ENCODE results near the gene PKNOX2.

PKNOX2 gene

DNA sequence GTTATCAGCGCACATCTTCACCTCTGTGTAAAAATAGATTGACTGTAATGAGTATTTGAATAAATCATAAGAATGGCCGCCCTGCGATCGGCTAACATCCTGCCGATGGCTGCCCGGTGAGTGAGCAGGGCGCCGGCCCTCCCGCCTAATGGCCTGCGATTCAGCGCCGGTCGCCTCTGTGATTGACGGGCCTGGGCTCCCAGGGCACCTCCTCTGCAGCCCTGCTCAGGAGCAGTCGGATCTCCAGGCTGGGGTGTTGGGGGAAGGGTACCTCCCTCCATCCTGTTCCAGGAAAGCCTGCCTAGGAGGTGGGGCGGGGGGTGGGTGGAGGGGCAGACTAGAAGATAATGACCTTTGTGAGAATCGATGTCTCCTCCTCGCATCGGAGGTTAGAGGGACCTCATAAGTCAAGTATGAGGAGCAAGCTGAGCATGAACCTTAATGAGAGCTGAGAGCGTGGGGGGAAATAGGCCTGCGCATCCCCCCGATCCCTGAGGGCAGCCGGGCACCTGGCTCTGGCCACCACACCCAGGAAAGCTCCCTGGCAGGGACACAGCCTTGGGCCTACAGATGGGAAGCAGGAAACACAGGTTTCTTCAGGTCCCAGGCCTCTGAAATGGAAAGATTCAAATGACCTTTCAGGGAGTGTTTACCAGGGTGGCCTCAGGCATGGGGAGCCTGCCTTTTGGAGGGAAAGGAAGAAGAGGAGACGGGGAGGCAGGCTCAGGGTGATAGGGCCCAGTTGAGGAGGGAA is 71.7 kb downstream of the PKNOX2 start:
- no peak for DNase-seq (ENCODE audit: low read depth)

DNA sequence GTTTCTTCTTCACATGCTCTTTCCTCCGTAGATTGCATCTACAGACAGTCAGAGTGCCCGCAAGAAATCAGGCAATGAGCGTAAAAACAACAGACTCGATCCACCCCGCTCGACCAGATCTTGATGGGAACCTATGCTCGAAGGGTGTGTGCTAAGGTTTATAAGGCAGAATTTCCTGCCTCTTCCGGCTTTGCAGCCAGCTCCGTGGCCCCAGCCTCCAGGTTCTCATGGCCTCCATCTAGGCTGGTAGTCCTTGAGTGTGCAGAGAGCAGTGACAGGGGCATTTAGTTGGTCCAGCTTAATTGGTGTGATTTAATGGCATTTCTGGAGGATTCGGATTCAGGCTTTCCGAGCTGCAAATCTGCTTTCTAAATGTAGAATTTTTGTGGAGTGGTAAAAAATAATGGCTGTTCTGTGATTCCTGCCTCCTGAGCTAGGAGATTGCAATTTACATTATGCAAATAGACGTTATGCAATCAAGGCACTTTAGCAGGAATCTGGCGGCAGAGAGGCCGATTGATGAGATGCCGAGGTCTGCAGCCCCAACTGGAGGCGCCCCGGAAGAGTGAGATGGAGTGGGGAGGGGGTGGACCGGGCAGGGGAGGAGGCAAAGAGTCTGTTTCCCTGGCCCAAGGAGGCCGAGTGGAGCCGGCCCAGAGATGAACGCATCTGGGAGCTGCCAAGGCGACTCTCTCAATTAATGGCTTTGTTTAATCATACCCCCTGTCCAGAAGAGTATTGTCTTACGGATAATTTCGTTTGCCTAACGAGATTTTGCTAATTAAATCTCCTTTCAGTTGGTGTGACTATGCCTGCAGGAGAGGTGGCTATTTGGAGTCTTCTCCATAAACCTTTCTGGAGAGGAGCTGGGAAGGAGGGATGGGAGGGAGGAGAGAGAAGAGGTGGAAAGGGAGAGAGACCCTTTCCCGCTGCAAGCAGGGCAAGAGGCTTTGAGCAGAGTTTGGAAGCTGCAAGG is 75.3 kb downstream of the PKNOX2 start:
- no peak for DNase-seq (ENCODE audit: low read depth)

DNA sequence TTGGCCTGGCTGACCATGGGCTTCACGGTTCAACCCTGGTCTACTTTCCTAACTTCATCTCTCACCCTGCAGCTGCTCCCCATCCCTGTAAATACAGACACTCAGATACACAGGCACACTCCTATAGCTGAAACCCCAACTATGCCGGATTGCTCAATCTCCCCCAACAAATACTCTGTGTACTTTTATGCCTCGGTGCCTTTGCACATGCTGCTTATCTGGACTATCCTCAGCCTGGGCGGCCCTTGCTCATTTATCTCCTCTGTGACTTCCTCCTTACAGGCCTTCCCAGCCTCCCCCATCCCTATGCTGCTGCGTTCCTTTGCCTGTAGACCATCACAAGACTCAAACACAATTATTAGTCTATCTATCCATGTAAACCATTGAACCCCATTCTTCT is 76.6 kb downstream of the PKNOX2 start:
- DNase-seq (ENCODE audit: low read depth), result no peak

DNA sequence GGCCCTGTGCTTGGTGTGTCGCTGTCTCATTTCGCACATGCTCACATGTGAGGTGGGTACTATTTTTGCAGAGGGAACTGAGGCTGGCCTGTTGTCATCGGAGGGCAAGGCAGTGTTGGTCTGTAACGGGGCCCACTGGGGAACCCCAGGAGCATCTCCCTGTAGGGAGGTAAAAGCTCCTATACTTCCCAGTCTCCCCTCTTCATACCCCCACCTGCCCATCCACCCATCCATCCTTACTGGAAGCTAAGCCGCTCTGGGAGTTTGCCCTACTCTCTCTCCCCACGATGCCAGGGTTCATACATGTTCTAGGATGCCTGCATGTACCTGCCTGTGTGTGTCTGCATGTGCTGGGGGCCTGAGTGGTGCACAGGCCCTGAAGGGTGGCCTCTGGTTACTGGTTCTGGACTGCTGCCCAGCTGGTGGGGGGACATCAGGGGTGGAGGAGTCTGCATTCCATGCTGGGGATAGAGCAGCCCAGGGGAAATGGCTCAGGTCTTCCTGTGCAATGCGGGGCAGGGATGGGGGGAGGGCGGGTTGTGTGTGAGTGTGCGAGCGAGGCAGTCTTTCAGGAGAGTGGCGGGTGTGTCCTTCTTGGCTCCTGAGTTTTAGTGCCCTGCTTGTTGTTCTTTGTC is 77.7 kb downstream of the PKNOX2 start:
- no peak for DNase-seq (ENCODE audit: low read depth)

DNA sequence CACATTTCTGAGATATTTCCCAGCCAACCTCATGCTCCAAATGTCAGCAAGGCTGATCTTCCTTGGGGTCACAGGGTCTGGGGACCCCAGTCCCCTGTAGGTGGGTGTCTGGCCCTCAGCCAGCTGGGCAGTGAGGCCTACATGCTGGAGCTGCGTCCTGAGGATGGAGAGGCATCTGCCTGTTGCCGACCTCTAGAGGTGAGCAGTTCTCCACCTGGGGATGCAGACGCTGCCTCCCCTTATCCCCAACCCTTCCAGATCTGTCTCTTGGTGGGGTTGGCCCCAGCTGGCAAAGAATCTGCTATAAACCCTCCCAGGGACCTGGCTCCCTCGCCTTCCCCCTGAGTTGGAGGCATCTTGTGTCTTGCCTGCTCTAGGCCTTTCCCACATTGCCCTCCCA is 79.6 kb downstream of the PKNOX2 start:
- DNase-seq (ENCODE audit: low read depth), result no peak

DNA sequence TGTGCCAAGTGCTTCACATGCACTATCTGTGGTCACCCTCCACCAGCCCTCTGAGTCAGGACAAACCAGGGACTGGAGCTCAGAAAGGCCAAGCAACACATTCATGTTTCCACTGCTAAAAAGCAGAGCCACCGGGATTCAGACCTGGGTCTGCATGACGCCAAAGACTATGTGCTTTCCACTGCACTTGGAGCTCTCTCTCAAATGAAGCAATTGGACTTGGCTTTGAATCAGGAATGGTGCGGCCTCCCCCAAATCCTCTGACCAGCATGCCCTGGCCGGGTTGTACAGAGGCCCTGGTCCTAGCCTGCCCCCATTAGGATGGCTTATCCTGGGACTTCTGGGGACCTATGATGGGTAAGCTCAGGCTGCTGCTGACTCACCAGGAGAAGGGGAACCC is 80.7 kb downstream of the PKNOX2 start:
- DNase-seq (ENCODE audit: low read depth), result no peak

DNA sequence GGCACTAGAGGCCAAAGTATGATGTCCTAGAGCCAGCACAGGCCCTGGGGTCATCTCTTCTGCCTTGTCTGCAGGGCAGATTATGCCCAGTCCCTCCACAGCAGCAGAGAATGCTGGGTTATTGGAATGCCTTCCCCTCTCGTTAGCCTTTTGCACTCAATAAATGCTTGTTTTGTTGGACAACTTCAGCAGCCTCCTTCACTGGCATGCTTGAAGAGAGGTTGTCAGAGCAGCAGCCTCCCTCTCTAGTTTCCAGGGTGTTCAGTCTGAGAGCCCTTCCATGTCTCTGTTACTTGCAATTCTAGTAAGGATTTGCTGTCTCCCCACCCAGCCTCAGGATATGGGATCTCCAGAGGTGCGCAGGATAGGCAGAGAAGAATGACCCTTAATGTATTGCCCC is 82.9 kb downstream of the PKNOX2 start:
- DNase-seq (ENCODE audit: low read depth), result no peak

DNA sequence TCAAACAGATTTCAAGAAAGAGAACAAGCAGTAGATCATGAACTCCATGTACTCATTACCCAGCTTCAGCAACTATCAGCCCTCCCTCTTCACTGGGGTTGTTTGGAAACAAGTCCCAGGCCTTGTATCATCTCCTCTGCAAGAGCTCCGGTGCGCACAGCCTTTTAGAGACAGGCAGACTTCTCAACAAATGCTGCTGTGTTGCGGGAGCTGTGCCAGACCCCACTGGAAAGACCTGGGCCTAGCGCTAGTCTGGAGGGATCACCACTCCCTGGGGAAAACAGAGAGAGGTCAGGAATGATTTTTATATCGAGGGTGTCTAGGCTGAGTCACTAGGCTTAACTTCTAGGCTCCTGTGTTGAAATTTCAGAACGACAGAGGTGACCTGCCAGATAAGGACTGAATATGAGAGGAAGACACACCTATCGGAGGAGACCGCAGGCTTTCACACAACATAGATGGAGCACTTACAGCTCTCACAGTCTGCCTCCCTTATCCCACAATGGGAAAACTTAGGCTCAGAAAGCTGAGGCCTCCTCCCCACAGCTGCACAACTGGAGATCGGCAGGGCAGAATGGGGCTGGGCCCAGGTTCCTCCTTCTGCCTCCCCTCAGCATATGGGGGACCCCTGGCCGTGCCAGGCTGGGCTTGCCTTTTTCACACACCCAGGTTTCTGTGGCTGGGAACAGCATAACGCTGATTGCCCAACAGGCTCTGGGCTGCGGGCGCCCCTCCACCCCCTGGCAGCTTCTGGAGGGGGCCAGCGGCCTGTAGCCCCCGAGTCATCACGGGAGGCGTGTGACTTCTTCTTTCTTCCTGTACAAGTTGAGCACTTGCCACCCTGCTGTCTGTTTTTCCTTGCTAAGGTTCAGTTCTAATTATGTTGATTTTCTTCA is 86.0 kb downstream of the PKNOX2 start:
- DNase-seq (ENCODE audit: low read depth), result no peak

DNA sequence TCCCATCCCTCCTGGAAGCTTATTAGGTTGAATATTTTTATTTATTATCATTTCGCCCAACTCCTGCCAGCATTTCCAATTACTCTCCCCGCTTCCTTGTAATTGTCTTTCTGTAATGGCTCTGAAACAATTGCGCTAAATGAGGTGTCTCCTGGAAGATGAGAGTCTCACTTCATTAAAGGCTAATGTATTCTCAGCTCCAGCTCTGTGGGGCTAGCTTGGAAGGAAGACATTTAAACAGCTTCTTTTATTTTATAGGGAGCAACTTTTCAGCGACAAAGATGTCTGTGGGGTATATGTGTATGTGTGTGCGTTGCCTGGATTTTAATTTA is 86.6 kb downstream of the PKNOX2 start:
- DNase-seq (ENCODE audit: low read depth), result no peak

DNA sequence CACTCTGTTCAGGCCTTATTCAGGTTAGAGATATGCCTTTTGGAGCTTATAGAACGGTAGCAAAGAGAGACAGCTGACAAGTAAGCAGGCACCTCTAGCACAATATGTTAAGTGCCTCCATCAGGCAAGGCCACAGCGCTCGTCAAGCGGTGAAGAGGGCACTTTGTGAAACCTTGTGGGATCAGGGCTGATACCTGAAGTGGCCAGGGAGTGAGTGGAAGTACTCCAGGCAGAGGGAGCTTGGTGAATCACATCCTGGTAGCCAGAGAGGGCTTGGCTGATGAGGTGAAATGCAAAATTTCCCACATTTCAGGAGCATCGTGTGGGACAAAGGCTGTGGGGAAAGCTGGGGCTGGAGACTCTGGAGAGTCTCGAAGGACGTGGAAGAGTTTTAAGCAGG is 87.4 kb downstream of the PKNOX2 start:
- DNase-seq (ENCODE audit: low read depth), result no peak

DNA sequence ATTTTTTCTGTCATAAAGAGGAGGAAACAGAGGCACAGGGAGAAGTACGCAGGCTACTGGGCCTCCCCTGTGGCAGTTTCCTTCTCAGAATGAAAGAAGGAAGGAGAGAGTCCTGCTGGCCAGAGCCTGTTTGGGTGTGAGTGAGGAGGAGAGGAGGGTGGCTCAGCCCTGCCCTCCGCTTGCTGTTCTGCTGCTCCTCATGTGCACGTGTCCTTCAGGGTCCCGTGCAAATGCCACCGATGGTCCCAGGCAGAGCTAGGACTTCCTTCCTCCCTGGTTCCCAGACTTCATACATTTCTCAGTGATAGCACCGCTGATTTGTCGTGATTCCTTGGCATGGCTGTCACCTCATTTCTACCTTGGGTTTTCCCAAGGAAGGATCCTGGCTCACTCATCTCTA is 88.7 kb downstream of the PKNOX2 start:
- DNase-seq (ENCODE audit: low read depth), result no peak

DNA sequence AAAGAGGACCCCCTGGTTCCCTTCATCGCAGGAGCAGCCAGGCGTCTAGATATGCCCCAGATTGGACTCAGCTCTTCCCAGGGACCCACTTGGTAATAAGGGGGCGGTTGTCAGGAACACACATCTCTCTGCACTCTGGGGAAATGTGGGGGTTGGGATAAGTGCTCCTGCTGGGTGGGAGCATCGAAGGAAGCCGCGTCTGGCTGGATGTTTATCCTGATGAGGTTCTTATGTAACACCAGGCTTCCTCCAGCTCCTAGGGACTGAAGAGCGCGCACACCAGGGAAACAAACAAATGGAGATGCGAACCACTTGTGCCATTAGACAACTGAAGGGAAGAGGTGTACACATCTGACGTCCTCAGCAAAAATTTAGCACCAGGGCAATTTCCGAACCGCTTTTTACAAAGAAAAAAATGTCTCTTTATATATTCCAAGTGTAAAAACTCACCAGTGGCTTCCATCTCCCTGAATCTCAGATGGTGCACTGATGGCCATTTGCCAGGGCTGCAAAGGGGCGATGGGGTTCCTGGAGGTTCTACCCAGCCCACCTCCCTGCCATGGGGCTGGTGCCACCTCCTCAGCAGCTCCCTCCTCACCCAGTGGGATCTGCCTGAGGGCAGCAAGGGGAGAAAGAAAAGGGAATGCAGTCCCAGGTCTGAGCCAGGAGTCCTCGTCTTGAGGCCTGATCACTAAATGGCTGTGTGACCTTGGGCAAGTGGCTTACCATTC is 89.4 kb downstream of the PKNOX2 start:
- DNase-seq (ENCODE audit: low read depth), result no peak

DNA sequence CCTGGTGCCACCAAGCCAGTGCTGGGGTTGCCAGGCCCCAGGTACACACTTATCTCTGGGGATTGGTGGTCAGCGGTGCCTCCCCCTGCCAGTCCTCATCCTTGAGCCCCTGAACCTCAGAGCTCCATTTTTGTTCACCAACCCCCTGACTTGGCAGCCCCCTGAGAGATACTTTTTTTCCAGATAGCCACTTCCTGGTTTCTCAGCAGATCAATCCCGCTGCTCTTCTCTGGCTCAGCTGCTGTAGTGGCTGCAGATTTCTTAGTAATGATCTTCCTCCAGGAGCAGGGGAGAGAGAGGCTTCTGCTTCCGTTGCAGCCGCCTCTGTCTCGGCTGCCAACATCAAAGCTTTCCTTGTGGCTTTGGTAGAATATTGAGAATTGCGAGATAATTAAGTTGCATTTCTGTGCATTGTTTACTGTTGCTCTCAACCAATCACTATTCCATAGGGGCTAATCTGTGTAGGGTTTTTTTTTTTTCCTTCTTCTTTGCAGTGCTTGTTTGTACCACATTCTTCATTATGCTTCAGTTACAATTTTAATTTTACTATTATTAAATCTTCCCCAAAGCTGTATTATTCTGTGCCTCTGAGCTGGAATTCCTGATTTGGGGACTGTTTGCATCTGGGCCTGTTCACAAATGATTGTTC is 92.1 kb downstream of the PKNOX2 start:
- DNase-seq (ENCODE audit: low read depth), result no peak

DNA sequence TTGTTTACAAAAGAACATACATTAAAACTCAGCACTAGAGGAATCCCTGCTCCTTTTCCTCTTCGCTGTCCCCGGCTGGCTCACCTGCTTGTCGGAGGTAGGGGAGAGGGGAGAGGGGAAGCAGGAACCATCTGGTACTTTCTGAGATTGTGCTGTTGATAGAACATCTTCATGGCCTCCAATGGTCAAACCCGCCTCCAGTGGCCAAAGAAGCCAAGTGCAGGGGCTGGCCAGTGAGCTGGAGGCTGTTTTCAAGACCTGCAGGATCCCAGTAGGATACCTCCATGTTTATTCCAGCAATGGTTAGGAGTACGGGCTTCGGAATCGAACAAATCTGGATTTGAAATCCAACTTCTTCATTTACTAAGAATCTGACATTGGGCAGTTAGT is 92.6 kb downstream of the PKNOX2 start:
- DNase-seq (ENCODE audit: low read depth), result no peak

DNA sequence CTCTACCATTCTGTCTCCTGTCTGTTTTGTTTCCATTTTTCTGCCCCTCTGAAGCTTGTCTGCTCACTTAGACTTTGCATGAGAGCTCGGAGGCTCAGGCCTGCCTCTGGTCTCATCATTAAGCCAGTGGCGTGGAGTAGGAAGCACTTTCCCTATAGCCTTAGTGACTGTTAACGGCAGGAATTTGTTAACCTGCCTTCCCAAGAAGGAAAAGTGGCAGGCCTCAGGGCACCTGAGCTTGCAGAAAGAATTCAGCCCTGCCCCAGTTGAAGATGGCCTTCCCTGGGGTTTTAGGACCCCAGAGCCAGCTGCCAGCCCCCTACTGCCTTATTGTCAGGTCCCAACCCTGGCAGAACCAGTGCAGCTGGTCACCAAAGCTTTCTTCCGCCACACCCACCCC is 93.2 kb downstream of the PKNOX2 start:
- DNase-seq (ENCODE audit: low read depth), result no peak

DNA sequence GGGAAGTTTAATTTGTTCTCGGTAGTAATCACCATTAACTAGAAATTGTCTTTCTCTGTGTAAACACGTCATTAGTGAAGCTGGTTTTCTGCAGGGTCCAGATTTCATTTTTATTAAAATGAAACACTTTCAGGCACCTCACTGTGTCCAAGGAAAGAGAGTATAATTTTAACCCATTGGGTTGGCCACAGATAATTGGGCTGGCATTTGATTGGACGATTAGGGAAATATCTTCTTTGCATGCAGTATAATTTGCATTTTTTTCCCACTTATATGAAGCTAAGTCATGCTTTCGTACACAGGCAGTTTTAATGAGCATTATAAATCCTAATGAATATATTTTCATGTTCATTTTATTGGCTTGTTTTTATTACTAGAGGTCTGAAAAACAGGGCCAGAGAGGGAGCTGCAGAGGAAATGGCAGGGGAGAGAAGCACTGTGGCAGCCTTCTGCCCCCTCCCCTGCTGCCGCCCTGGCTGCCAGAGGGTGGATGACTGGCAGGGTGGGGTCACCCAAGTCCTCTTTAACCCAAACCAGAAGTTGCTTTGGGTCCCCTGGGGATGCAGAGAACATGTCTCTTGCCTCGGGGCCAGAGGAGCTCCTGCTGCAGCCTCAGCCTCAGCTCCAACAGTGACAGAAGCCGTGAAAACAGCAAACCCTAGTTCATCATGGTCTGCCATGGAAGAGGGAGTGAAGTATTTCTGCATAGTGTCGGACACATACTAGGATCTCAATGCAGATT is 93.9 kb downstream of the PKNOX2 start:
- DNase-seq (ENCODE audit: low read depth), result no peak

DNA sequence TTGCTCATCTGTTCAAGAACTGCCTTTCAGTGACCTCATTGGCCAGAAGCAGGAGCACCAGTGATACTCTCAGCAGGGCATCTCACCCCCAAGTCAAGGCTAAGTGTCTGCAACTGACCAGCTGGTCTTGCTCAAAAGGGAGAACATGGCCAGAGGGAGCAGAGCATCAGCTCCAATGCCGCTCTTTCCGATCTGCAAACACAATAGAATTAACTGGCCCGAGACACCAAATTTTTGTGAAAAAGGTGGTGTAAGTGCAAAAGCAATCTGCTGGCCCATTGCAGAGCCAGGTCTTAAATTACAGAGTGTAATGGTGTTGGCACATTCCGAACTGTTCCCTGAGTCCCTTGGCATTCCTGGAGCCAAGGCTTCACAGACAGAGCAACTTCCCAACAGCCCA is 97.0 kb downstream of the PKNOX2 start:
- DNase-seq (ENCODE audit: low read depth), result no peak

DNA sequence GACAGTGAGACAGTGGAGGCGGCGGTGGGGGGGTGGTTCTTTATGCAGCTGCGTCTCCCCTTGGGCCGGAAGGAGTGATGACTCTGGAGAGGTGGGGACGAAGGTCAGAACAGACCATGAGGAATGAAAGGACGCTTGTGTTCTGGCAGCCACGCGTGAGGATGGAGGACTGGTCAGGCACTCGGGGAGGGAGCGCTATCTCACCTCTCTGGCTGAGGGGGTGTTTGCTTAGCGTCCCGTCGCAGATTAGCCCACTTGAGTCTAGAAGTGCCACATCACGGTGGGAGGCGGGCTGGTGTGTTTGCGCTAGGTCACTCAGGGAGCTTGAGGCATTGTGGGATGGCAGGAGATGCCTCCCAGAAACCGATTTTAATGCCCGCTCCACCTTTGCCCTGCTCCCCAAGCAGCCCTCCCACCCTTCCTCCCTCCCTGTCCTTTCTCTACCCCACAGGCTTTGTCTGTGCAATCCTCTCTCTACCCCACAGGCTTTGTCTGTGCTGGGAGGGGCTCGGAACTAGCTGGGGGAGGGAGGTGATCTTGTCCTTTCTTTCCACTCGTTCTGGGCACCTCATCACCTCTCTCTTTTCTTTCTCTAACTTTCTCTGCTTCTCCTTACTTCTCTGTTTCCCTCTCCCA is 97.8 kb downstream of the PKNOX2 start:
- DNase-seq (ENCODE audit: low read depth), result no peak

DNA sequence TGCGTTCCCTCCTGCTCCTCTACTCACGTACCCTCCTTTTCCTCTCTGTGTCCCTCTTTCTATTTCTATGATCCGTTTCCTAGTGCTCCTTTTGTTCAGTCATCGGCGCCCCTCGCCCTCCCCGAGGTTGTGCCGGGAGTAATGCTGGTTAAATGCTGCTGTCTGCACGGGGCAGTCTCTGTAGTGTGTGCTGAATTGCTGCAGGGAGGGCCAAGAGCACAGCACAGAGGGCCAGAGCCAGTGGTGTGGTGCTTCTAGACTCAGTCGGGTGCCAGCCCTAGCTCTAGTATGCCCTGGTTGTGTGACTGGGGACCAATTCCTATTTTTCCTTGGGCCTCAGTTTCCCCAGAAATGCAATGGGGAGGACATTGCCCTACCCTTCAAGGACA is 98.3 kb downstream of the PKNOX2 start:
- no peak for DNase-seq (ENCODE audit: low read depth)
